HK-2 (cell line): Measurements from ENCODE around the gene PBLD.
"Not testable (repeated sequence)": the region's sequence is repeated elsewhere in the genome, so short reads cannot be mapped to it uniquely, and the experiment has no call there.

Source experiments
- DNase-seq: peaks from one replicate; pipeline ENCODE4 v3.0.0-alpha.2; 2018; ENCODE audit not compliant: unreplicated experiment

The PBLD gene

DNA sequence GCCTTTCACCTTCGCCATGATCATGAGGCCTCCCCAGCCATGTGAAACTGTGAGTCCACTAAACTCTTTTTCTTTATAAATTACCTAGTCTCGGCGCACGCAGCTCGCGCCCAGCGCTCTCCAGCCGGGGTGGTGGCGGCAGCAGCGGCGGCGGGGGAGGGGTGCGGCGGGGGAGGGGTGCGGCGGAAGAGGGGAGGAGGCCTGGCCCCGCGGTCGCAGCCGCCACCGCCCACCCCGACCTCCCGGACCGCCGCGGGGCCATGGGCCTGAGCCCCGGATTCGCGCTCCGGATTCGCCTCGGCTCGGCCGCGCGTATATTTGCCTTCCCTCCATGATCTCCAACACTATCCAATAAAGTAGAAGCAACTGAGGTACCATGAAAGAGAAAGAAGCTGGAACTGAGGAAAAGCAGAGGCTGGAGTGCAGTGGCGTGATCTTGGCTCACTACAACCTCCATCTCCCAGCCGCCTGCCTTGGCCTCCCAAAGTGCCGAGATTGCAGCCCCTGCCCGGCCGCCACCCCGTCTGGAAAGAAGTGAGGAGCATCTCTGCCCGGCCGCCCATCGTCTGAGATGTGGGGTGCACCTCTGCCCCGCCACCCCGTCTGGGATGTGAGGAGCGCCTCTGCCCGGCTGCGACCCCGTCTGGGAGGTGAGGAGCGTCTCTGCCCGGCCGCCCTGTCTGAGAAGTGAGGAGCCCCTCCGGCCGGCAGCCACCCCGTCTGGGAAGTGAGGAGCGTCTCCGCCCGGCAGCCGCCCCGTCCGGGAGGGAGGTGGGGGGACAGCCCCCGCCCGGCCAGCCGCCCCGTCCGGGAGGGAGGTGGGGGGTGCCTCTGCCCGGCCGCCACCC lies 53.6 kb downstream of the PBLD start:
- DNase-seq = not testable (repeated sequence)

DNA sequence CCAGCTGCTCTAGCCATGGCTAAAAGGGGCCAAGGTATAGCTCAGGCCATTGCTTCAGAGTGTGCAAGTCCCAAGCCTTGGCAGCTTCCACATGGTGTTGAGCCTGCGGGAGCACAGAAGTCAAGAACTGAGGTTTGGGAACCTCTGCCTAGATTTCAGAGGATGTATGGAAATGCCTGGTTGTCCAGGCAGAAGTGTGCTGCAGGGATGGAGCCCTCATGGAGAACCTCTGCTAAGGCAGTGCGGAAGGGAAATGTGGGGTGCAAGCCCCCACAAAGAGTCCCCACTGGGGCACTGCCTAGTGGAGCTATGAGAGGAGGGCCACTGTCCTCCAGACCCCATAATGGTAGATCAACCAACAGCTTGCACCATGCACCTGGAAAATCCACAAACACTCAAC lies 54.9 kb downstream of the PBLD start:
- DNase-seq = not testable (repeated sequence)

DNA sequence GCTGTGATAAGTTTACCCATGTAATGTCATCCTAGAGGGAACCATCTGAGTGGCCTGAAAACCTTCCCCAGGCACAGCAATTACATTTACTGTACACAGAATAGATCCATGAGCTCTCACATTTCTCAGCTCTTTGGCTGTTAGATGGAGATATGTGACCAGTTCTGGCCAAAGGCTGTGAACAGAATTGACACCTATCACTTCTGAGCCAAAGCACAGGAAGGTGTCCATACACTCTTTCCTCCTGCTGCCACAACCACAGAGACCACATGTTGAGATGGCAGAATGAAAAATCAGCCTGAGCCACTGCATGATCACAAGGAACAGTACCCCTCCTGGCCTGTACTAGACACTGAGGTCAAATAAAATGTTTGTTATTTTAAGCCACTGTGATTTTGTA lies 56.5 kb downstream of the PBLD start:
- DNase-seq = no peak

- DNase-seq = no peak
Measured at GRCh38 chr10:68275600-68276126, 57.1 kb downstream of the PBLD start.

- DNase-seq = no peak
Measured at GRCh38 chr10:68272833-68273232, 59.9 kb downstream of the PBLD start.

DNA sequence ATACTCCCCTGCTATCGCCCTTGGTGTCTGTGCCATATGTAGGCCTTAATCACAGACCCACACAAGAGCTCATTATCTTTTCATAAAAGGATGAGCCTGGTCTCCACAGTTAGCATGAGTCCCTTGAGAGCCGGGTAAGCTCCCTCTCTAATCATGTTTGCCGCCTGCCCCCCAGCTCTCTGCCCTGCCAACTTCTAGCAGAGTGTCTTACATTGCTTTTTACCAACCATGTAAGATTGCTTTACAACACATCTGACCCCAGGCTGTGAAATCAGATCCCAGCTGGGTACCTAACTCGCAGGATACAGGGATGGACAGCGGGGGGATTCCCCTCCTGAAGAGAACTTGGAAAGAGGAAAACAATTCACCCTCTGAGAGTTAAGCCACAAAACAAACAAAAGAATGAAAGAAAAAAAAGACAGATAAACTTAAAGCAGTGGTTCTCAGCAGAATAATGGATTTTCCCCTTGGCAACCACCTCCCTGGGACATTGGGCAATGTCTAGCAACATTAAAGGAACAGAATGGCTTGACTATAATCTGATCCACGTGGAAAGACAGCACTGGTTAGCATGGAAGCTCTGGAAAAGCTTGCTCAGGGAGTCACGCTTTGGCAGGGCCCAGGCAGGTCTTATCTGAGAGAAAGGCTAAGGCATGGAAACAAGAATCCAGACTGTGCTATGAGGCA lies 61.4 kb downstream of the PBLD start:
- no peak for DNase-seq

GRCh38 chr10:68269562-68270290 lies 63.0 kb downstream of the PBLD start:
- DNase-seq = no peak

DNA sequence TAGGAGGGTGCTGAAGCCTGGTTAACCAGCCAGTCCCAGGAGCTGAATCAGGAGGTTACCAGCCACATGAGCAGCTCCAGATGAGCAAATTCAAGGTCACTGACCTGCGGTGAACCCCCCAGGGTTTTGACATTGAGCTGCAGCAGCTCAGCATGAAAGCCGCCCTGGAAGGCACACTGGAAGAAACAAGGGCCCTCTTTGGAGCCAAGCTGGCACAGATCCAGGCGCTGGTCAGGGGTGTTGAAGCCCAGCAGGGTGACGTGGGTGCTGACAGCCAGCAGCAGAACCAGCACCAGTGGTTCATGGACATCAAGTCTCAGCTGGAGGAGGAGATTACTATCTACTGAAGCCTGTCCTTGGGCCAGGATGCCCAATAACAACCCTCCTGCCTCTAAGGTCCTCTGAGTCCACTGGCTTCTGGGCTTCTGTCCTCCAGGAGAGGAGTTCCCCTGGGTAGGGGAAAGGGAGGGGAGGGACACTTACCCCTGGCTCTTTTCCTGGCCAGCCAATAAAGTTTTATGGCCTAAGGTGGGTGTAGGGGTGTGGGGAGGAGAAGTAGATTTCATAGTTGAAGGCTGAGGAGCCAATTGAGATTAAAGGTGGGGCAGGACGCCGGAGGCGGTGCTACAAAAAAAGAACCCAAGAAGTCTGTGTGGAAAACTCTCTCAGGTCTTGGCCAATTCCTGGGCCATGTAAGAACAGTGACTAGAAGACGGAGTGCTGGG lies 71.4 kb downstream of the PBLD start:
- no peak for DNase-seq

GRCh38 chr10:68253346-68253745 lies 79.4 kb downstream of the PBLD start:
- no peak for DNase-seq

DNA sequence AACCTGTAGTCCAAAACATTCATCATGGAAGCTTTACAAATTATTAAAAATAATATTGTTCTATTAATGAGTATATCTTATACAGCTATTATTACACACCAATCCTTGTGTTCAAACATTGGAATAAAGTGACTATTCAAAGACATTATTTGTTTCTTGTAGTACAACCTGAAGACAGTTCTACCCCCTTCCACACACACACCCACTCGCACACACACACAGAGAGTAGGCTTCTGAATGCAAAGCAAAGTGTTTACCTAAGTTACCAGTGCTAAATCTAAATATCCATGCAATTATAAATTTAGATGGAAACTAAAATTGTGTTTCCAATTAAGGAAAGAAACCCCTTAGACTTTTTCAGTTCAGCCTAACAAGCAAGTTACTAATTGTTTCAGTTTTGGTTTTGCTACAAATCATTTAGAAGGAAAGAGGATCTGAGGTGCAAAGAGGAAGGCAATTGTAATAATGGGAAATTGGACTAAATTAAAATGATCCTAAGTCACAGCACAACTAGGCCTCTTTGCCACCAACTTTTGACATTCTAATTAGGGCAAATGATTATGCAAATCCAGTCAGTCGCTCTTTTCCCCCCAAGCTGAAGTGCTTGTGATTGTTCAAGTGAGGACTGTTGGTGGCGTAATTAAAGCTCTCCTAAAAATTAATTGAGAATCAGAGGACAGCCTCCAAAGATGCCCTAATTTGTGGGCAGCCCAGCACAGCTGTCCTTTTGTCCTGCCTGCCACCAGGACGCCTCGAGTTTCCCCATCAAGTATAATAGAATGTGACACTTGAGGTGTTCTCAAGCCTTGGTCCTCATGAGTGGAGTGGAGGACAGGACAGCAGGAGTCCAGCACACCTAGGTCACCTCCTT lies 80.9 kb downstream of the PBLD start:
- DNase-seq = no peak

DNA sequence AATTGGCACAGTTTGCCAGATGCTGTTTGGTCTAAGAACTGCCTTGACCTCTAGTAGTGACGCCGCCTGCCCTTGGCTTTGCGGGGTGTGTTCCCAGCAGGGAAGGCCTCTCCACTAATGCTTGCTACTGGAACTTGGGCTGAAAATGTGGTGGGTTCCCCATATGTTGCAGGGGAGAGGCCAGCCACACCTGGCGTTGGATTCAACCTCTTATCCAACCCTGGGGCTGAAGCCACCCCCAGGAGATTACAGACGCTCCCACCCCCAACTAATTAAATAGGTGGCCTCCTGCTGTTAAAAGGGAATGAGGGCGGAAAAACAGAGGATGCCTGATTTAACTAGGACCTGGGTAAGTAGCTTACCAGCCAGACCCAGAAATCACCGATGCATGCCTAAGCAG lies 81.6 kb downstream of the PBLD start:
- DNase-seq = no peak

DNA sequence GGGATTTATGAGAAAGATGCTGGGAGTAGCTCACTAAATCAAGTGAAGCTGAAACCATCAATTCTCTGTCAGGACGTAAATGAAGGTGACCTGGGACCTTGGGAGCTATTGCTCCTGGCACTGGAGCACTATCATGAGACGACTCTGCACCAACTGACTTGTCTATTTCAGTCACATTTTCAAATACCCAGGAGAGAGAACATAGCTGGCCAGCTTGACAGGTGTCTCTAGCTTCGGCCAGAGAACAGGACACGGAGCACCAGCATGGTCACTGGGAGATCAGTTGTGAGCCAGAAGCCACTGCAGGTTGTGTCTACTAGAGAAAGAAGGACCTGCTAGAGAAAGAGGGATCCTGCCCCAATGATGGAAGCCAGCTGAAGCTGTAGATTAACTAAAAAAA lies 83.4 kb downstream of the PBLD start:
- no peak for DNase-seq

GRCh38 chr10:68247931-68248330 lies 84.8 kb downstream of the PBLD start:
- DNase-seq = no peak

DNA sequence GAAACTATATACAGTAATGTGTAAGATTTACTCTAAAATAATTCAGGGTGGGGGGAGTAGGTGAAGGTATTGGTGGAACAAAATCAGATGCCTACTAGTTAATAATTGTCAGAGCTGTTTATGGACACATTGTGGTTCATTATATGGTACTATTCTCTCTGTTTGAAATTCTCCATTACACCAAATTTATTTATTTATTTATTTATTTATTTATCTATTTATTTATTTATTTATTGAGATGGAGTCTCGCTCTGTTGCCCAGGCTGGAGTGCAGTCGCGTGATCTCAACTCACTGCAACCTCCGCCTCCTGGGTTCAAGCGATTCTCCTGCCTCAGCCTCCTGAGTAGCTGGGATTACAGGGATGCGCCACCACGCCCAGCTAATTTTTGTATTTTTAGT lies 86.3 kb downstream of the PBLD start:
- DNase-seq = not testable (repeated sequence)

DNA sequence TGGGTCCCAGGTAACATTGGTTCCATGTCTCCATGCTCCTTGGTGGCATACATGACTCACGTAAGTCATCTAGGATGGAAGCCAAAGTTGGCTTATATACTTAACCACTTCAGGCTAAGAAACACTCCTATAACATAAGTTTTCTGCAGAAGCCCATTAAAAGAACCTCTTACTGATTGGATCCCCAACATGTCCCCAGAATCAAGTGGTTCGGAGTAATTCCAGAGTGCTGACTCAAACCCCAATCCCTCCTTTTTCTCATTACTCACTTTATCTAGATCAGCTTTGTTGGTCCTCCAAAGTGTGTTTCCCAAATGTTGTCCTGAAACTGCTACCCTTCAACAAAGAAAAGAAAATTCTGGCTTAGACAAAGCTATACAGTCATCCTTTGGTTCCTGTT lies 90.7 kb downstream of the PBLD start:
- DNase-seq = no peak

DNA sequence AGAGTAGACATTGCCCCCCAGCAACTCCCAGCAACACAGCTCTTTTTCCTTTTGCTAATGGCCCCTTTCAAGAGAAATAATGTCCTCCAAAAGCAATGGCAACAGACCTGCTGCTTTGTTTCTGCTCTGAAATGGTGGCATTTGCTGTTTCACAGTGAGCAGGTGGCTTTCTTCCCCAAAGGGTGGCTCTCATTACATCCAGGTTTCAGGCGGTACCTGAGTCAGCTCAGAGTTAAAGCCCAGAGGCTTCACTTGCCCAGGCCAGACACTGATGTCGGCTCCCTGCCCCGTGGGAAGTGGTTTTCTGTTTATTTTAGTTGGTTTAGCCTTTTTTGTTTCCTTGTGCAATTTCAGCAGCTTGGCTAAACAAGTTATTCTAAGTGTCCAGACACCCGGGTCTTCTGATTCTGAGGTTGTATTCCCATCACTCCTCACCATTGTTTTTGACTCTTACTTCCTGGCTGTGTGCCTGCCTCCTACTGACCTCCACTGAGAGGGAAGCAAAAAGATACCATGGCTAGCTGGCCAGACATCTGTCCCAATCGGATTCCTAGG lies 93.1 kb downstream of the PBLD start:
- DNase-seq = no peak

DNA sequence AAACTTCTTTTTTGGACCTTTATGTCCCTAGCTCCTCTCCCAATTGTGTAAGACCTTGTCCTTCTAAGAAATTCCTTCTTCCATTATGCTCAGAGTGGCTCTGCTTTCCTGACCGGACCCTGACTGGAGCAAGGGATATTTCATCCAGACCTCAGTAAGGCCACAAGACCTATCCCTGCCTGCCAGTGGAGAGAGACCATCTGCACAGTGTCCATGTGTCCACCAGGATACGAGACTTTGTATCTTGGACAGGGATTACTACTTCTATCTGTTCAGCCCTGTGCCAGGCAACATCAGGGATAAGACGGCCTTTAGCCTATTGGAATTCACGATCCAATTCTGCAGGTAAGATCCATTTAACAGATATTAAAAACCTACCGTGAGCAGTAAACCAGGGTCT lies 93.7 kb downstream of the PBLD start:
- DNase-seq = no peak

DNA sequence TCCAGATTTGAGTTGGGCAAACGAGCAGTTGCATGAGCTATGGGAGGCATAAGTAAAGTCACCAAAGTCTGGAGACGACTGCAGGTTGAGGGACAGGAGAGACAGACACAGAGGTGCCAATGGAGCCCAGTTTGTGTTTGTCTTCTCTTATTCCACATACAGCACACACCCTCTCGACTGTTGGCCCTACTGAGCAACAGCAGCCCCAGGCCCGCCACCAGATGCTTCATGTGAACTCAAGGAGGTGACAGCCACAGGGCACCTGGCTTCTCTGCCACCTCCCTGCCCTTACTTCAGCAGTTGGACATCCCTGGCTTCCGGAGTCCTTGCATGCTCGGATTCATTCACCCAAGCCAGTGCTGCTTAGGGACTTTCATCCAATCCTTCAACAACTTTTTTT lies 94.4 kb downstream of the PBLD start:
- no peak for DNase-seq

DNA sequence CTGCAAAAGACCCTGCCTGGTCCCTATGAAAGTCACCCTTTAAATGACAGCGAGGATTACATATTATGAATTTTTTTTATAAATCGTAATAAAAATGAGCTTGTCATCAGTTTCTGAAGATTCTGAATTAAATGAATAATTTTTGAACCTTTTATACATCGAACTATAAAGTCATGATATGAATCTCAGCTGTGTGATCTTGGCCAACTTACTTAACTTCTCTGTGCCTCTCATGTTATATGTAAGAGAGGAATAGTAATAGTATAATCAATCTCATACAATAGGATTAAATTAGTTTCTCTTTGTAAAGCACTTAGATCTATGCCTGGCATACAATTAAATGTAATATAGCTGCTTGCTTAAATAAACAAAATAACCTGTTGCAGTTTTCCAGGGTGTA lies 95.6 kb downstream of the PBLD start:
- DNase-seq = no peak

- DNase-seq = no peak
Measured at GRCh38 chr10:68235581-68235980, 97.1 kb downstream of the PBLD start.

DNA sequence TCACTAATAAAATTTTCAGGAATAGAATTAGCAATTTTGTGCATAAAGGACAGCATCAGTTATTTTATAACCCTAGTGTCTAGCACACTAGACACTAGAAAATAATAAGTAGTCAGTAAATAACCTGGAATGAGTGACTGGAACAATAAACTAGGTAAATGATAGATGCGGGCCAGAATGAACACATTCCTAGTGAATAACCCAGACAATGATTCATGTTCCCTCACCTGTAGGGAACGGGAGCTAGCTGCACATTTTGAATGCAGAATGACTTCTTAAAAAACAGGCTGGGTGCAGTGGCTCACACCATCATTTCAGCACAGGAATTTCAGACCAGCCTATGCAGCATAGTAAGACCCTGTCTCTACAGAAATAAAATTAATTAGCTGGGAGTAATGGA lies 97.6 kb downstream of the PBLD start:
- DNase-seq = no peak
